OCI-LY7 (cell line): ENCODE results near the gene EHBP1. TPM values are rescaled to one million over a fixed set of nuclear protein-coding genes. Genes with fewer than 3 reads are reported as not detected.

Experiments used
- BruUV-seq: library from RNA; stranded (reverse); fragments of 400-500 nt; replicated peaks from 2 replicates; lab custom pipeline; 2021; lab: Mats Ljungman, UMichigan
- CTCF ChIA-PET: fragments of 300-600 bp; sonication (Branson Sonifier 250); formaldehyde crosslinking; loops from one replicate; lab custom pipeline; 2022; ENCODE audit warnings: antibody characterized with exemption; ENCODE audit not compliant: unreplicated experiment; lab: Charles Lee
- POLR2A ChIA-PET: fragments of 300-600 bp; sonication (Branson Sonifier 250); formaldehyde crosslinking; loops from one replicate; lab custom pipeline; 2022; ENCODE audit warnings: antibody characterized with exemption; lab: Charles Lee
- DNase-seq: peaks from one replicate; pipeline ENCODE4 v3.0.0-alpha.2; 2015; ENCODE audit warnings: low spot score
- H2AFZ ChIP-seq: fragments of 200-600 bp; sonication (generic), shearing (Covaris generic); 2 replicates; pipeline ENCODE4 v1.6.1; 2014; ENCODE audit warnings: mild to moderate bottlenecking, antibody characterized with exemption, low read length, moderate library complexity
- H3K27ac ChIP-seq: fragments of 200-600 bp; sonication (generic); 2 replicates; pipeline ENCODE4 v1.5.1; 2014; ENCODE audit warnings: mixed run types, low read depth, mild to moderate bottlenecking, moderate library complexity, low read length, inconsistent platforms; ENCODE audit not compliant: poor library complexity, severe bottlenecking
- H3K36me3 ChIP-seq: fragments of 200-600 bp; sonication (generic); 2 replicates; pipeline ENCODE4 v1.6.1; 2014; ENCODE audit warnings: mild to moderate bottlenecking, antibody characterized with exemption, low read length, moderate library complexity, mixed read lengths; ENCODE audit not compliant: insufficient read depth
- H3K4me1 ChIP-seq: fragments of 200-600 bp; sonication (generic); 2 replicates; pipeline ENCODE4 v1.5.1; 2014; ENCODE audit warnings: mild to moderate bottlenecking, low read length; ENCODE audit not compliant: insufficient read depth, poor library complexity, severe bottlenecking
- H3K4me2 ChIP-seq: fragments of 200-600 bp; sonication (generic); 2 replicates; pipeline ENCODE4 v1.6.1; 2014; ENCODE audit warnings: mild to moderate bottlenecking, low read length
- H3K4me3 ChIP-seq: fragments of 200-600 bp; sonication (generic); 2 replicates; pipeline ENCODE4 v1.5.1; 2014; ENCODE audit warnings: mild to moderate bottlenecking, low read depth, low read length; ENCODE audit not compliant: poor library complexity, severe bottlenecking
- H3K79me2 ChIP-seq: fragments of 200-600 bp; sonication (generic); 2 replicates; pipeline ENCODE4 v1.6.1; 2016; ENCODE audit warnings: low read depth, mild to moderate bottlenecking, low read length, moderate library complexity, mixed read lengths; ENCODE audit not compliant: insufficient read depth
- H3K9me2 ChIP-seq: fragments of 200-600 bp; sonication (generic); 2 replicates; pipeline ENCODE4 v1.6.1; 2016; ENCODE audit warnings: mild to moderate bottlenecking, low read length, mixed read lengths; ENCODE audit not compliant: insufficient read depth
- H3K9me3 ChIP-seq: fragments of 200-600 bp; sonication (generic); 2 replicates; pipeline ENCODE4 v1.6.1; 2014; ENCODE audit warnings: mild to moderate bottlenecking, mixed run types, low read length, mixed read lengths
- H4K20me1 ChIP-seq: fragments of 200-600 bp; sonication (generic); 2 replicates; pipeline ENCODE4 v1.6.1; 2014; ENCODE audit warnings: mild to moderate bottlenecking, antibody characterized with exemption, low read length, moderate library complexity, mixed read lengths; ENCODE audit not compliant: insufficient read depth
- EZH2phosphoT487 ChIP-seq: fragments of 200-600 bp; sonication (generic); IDR thresholded peaks from 2 replicates; pipeline ENCODE4 v1.6.1; 2018; ENCODE audit warnings: low read depth, borderline replicate concordance, mild to moderate bottlenecking, mixed run types, antibody characterized with exemption, low read length, moderate library complexity, mixed read lengths
- intact Hi-C: fragments of 100-400 bp; cut with micrococcal nuclease; formaldehyde crosslinking; loops from one replicate; pipeline ENCODE4 v1.10.0; 2022; ENCODE audit not compliant: unreplicated experiment
- total RNA-seq, 2 experiments: library from RNA; depleted of rRNA in 1 of 2; stranded (reverse); fragments of >200 nt in 1 of 2; shearing (Covaris generic) in 1 of 2; gene quantifications; 2 replicates each; pipeline ENCODE4 v1.2.3, GENCODE V29; 2014 to 2022
- TF ChIP-seq, protein P1 (sequence below): fragments of 200-600 bp; sonication (generic); conservative IDR thresholded peaks from 2 replicates; pipeline ENCODE4 v1.5.1; 2014; ENCODE audit warnings: mild to moderate bottlenecking, antibody characterized with exemption, low read length, moderate library complexity, mixed read lengths

EHBP1 gene
- total RNA-seq, 2 experiments from 2014 or later: 26.8 to 34.1 TPM

DNA sequence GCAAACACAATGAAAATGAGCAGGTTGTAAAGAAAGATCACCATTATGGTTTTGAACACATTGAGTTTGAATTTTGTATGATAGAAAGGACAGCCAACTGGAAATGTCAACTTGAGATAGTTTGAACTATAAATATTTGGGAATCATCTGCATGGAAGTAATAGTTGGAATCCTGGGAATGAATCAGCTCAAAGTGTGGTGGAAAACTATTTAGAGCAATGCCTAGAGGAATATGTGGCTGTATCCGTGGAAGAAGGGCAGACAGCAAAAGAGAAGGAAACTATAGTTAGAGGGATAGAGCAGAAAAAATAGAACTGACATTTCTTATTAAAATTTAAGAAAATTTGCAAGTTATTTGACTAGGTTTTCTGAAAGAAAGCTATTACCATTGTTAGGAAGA is 232.6 kb downstream of the EHBP1 start:
- H4K20me1 ChIP-seq: no peaks in the 10 kb centered on the region
- no peak for DNase-seq
- H3K4me2 ChIP-seq: no peak overlapping the region
- no peaks in the 10 kb centered on the region for H3K9me2 ChIP-seq
- no peaks in the 10 kb centered on the region for H3K4me1 ChIP-seq
- POLR2A ChIA-PET: no interaction called here
- no peaks in the 10 kb centered on the region for H3K9me3 ChIP-seq
- no peak overlapping the region for H3K27ac ChIP-seq
- BruUV-seq: no TSS peak
- TF ChIP-seq, protein P1, sequence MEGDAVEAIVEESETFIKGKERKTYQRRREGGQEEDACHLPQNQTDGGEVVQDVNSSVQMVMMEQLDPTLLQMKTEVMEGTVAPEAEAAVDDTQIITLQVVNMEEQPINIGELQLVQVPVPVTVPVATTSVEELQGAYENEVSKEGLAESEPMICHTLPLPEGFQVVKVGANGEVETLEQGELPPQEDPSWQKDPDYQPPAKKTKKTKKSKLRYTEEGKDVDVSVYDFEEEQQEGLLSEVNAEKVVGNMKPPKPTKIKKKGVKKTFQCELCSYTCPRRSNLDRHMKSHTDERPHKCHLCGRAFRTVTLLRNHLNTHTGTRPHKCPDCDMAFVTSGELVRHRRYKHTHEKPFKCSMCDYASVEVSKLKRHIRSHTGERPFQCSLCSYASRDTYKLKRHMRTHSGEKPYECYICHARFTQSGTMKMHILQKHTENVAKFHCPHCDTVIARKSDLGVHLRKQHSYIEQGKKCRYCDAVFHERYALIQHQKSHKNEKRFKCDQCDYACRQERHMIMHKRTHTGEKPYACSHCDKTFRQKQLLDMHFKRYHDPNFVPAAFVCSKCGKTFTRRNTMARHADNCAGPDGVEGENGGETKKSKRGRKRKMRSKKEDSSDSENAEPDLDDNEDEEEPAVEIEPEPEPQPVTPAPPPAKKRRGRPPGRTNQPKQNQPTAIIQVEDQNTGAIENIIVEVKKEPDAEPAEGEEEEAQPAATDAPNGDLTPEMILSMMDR: no peak
- TF ChIP-seq EZH2phosphoT487: no peak
- no peak overlapping the region for H3K4me3 ChIP-seq
- CTCF ChIA-PET: no interaction called here
- H3K36me3 ChIP-seq: no peaks in the 10 kb centered on the region
- no peaks in the 10 kb centered on the region for H3K79me2 ChIP-seq
- no peak overlapping the region for H2AFZ ChIP-seq
- intact Hi-C loops: no loop called here

DNA sequence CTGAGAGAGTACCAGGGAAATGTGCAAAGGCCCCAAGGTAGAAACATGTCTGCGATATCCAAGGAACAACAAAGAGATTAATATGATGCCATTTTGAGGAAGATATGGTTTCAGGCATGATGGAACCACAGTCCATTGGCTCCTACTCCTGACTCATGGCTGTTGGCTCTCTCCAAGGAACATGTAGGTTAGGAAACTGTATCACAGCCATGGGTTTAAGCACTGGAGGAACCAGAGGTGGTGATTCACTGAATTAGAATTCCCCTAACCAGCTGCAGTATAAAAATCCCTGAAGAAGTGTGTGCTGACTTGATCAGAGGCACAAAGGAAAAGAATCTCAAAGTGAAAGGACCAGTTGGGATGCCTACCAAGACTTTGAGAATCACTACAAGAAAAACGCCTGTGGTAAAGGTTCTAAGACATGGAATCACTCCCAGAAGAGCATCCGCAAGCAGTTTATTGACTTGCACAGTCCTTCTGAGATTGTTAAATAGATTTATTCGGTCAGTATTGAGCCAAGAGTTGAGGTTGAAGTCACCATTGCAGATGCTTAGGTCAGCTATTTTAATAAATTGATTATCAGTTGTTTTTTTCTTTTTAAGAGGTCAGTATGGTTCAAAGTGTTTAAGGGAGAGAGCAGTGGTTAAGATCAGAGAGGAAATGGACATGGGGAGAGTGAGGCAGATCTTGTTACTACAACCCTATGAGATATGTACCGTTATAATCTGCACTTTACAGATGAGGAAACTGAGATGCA is 234.4 kb downstream of the EHBP1 start:
- intact Hi-C loops: no loop called here
- TF ChIP-seq EZH2phosphoT487: no peak

DNA sequence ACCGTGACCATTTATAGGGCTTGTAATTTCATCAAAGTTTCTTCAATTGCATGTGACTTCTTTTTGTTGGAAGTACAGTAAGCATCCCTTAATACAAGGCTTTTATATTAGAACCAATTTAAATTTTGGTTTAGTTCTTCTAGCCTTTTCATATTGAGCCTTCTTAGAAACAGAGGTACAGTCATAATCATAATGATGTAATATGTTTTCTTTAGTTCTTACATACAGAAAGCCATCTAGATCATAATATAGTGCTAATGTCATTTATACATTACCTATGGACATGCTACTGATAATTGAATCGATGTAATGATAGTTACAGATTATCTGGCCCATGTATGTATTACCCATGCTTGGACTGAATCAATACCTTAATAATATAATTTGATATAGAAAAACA is 235.2 kb downstream of the EHBP1 start:
- Histone ChIP-seq H2AFZ (no peak overlapping the region), H3K9me3 (no peaks in the 10 kb centered on the region), H3K9me2 (no peaks in the 10 kb centered on the region), H3K36me3 (no peaks in the 10 kb centered on the region), H3K79me2 (no peaks in the 10 kb centered on the region), H3K4me1 (no peaks in the 10 kb centered on the region), H4K20me1 (no peaks in the 10 kb centered on the region), H3K4me2 (no peak overlapping the region), H3K27ac (no peak overlapping the region), H3K4me3 (no peak overlapping the region)
- no TSS peak for BruUV-seq
- no peak for DNase-seq
- TF ChIP-seq, protein P1: no peak
- no peak for TF ChIP-seq EZH2phosphoT487
- POLR2A ChIA-PET: interaction anchor here (1.1 kb wide), 1 partner anchor 96 kb away, joined by 3 read pairs; no protein-coding TSS in a partner anchor
- intact Hi-C loops: no loop called here
- CTCF ChIA-PET: no interaction called here

More for the DNA sequence above, 234.4 kb downstream of the EHBP1 start:
- Histone ChIP-seq H3K4me3 (no peak overlapping the region), H3K9me2 (no peaks in the 10 kb centered on the region), H3K27ac (no peak overlapping the region), H4K20me1 (no peaks in the 10 kb centered on the region), H3K4me1 (no peaks in the 10 kb centered on the region), H3K4me2 (no peak overlapping the region), H3K79me2 (no peaks in the 10 kb centered on the region), H3K36me3 (no peaks in the 10 kb centered on the region), H2AFZ (no peak overlapping the region), H3K9me3 (no peaks in the 10 kb centered on the region)
- ChIA-PET CTCF (no interaction called here), POLR2A (no interaction called here)
- no peak for DNase-seq
- BruUV-seq: no TSS peak
